Sigmoid colon (tissue), 4 donors: Measurements from ENCODE around the gene ACTG1.

ENCODE experiments used
- EP300 ChIP-seq, 4 donors: sonication (generic); formaldehyde crosslinking; IDR thresholded peaks; one replicate each; pipeline ENCODE4 v1.6.1; 2017; ENCODE audit warnings: antibody characterized with exemption in 4 of 4
- POLR2A ChIP-seq, 2 donors: fragments of 450-650 bp; IDR thresholded peaks; one replicate each; pipeline ENCODE4 v1.6.1; 2016; ENCODE audit warnings: antibody characterized with exemption in 2 of 2, mild to moderate bottlenecking in 2 of 2, moderate library complexity in 2 of 2
- POLR2AphosphoS5 ChIP-seq, 4 donors: sonication (generic); formaldehyde crosslinking; IDR thresholded peaks; one replicate each; pipeline ENCODE4 v1.6.1; 2017; ENCODE audit warnings: antibody characterized with exemption in 4 of 4
- TF ChIP-seq, protein P1 (sequence below), 4 experiments: fragments of 450-650 bp in 3 of 4; fragments of 200-600 bp in 1 of 4; IDR thresholded peaks; one replicate each; pipeline ENCODE4 v1.5.1; 2016 to 2019; ENCODE audit warnings: antibody characterized with exemption in 4 of 4, mild to moderate bottlenecking in 3 of 4, moderate library complexity in 2 of 4

- TF ChIP-seq, protein P1, sequence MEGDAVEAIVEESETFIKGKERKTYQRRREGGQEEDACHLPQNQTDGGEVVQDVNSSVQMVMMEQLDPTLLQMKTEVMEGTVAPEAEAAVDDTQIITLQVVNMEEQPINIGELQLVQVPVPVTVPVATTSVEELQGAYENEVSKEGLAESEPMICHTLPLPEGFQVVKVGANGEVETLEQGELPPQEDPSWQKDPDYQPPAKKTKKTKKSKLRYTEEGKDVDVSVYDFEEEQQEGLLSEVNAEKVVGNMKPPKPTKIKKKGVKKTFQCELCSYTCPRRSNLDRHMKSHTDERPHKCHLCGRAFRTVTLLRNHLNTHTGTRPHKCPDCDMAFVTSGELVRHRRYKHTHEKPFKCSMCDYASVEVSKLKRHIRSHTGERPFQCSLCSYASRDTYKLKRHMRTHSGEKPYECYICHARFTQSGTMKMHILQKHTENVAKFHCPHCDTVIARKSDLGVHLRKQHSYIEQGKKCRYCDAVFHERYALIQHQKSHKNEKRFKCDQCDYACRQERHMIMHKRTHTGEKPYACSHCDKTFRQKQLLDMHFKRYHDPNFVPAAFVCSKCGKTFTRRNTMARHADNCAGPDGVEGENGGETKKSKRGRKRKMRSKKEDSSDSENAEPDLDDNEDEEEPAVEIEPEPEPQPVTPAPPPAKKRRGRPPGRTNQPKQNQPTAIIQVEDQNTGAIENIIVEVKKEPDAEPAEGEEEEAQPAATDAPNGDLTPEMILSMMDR (IDR thresholded peaks at IDR 0.05): no peak
- no peak for TF ChIP-seq POLR2AphosphoS5 (IDR thresholded peaks at IDR 0.05)
- no peak for TF ChIP-seq POLR2A (IDR thresholded peaks at IDR 0.05)
- TF ChIP-seq EP300 (IDR thresholded peaks at IDR 0.05): no peak
Measured at GRCh38 chr17:81527591-81528383, 15.2 kb upstream of the ACTG1 start, which contains the start of gene FSCN2.
